NCI-H2029 (cell line): ENCODE measurements around the gene KCTD10.
"Not testable (repeated sequence)": the region's sequence is repeated elsewhere in the genome, so short reads cannot be mapped to it uniquely, and the experiment has no call there.

Experiments
- DNase-seq: peaks from one replicate; lab custom pipeline; 2025; lab: John Stamatoyannopoulos, UW

KCTD10 gene

DNA sequence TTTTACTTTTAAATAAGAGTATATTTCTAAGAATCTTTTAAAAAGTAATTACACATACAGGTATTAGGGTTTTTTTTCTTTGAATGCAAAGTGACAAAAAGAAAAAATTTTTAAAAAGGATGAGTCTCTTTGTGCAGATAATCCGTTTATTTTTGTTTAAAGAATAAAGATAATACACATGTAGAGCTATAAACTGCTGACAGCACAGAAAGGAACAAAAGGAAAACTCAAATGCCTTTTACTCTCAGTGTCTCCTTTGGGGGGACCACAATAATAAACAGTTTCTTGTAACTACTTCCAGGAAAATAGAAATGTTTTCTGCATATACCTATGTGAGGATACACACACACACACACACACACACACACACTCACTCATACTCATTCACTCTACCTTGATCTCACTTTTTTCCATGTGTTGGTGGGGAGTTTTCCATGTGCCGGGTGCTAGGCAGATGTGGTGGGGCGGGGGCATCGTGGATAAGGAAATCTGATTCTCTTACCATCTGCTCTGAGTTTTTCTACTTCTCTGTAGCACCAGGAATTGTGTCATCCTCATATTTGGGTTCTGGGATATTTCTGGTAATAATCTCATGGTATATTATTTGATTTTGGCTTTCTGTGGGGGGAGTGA lies 58.1 kb downstream of the KCTD10 start:
- DNase-seq = no peak

- DNase-seq = not testable (repeated sequence)
These were observed 71.0 kb downstream of the KCTD10 start for GRCh38 chr12:109406147-109406546.

DNA sequence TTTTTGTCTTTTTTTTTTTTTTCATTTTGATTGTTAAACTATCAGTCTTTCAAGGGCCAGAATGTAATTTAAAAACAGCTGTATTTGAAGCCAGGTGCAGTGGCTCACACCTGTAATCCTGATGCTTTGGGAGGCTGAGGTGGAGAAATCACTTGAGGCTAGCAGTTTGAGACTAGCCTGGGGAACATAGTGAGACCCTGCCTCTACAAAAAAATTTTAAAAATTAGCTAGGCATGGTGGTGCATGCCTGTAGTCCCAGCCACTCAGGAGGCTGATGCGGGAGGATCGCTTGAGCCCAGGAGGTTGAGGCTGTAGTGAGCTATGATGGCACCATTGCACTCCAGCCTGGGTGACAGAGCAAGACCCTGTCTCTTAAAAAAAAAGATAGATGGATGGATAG lies 72.3 kb downstream of the KCTD10 start:
- not testable (repeated sequence) for DNase-seq
